Measurements from ENCODE around the gene ARFGEF3.

DNA sequence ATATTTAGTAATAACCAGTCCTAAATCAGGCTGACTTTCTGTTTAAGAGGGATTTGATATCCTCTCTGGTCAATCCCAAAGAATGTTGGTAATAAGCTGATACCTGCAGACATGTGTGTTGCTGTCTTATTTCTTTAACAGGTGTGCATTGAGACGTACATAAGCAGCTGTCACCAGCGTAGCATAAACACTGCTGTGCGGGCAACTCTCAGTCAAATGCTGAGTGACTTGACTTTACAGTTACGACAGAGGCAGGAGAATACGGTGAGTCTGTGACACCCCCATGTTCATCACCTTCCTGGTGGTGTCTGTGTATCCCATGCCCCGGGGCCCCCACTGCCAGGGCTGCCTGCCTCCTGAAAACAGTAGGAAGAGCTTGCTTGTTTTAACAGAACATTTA, 76.6 kb downstream of the ARFGEF3 start:
- TF ChIP-seq SIN3A (IDR thresholded peaks at IDR 0.05; ENCODE audit: borderline replicate concordance, insufficient read depth, low read length) (no peak), POLR2AphosphoS5 (IDR thresholded peaks at IDR 0.05; ENCODE audit: low read depth, low read length) (no peak)
